SJCRH30 (cell line): ENCODE results near the gene SLC46A2. TPM values are rescaled to one million over a fixed set of nuclear protein-coding genes. Genes with fewer than 3 reads are reported as not detected.

Experiments
- DNase-seq, 2 experiments: peaks; one replicate each; pipeline ENCODE4 v3.0.0-alpha.2; 2015 to 2020
- H3K27ac ChIP-seq: fragments of 250-450 bp; sonication (Bioruptor Pico); 2 replicates; pipeline ENCODE4 v1.5.1; 2020; ENCODE audit warnings: mild to moderate bottlenecking, moderate library complexity
- H3K27me3 ChIP-seq: fragments of 250-450 bp; sonication (Bioruptor Pico); 2 replicates; pipeline ENCODE4 v1.5.1; 2020; ENCODE audit warnings: mild to moderate bottlenecking, moderate library complexity
- H3K36me3 ChIP-seq: fragments of 250-450 bp; sonication (Bioruptor Pico); 2 replicates; pipeline ENCODE4 v1.5.1; 2020; ENCODE audit warnings: mild to moderate bottlenecking, moderate library complexity
- H3K4me1 ChIP-seq: fragments of 250-450 bp; sonication (Bioruptor Pico); 2 replicates; pipeline ENCODE4 v1.5.1; 2020; ENCODE audit warnings: mild to moderate bottlenecking, moderate library complexity
- H3K4me3 ChIP-seq: fragments of 250-450 bp; sonication (Bioruptor Pico); 2 replicates; pipeline ENCODE4 v1.5.1; 2020; ENCODE audit warnings: mild to moderate bottlenecking, moderate library complexity
- H3K9me3 ChIP-seq: fragments of 250-450 bp; sonication (Bioruptor Pico); replicated peaks from 2 replicates; pipeline ENCODE4 v1.5.1; 2020; ENCODE audit warnings: mild to moderate bottlenecking, moderate library complexity
- total RNA-seq: library from RNA; depleted of rRNA; stranded (reverse); fragments of >200 nt; shearing (Covaris generic); gene quantifications from 2 replicates; pipeline ENCODE4 v1.2.3, GENCODE V29; 2014; rRNA removed

SLC46A2 gene, protein sequence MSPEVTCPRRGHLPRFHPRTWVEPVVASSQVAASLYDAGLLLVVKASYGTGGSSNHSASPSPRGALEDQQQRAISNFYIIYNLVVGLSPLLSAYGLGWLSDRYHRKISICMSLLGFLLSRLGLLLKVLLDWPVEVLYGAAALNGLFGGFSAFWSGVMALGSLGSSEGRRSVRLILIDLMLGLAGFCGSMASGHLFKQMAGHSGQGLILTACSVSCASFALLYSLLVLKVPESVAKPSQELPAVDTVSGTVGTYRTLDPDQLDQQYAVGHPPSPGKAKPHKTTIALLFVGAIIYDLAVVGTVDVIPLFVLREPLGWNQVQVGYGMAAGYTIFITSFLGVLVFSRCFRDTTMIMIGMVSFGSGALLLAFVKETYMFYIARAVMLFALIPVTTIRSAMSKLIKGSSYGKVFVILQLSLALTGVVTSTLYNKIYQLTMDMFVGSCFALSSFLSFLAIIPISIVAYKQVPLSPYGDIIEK
- not detected in 2 replicates for total RNA-seq

DNA sequence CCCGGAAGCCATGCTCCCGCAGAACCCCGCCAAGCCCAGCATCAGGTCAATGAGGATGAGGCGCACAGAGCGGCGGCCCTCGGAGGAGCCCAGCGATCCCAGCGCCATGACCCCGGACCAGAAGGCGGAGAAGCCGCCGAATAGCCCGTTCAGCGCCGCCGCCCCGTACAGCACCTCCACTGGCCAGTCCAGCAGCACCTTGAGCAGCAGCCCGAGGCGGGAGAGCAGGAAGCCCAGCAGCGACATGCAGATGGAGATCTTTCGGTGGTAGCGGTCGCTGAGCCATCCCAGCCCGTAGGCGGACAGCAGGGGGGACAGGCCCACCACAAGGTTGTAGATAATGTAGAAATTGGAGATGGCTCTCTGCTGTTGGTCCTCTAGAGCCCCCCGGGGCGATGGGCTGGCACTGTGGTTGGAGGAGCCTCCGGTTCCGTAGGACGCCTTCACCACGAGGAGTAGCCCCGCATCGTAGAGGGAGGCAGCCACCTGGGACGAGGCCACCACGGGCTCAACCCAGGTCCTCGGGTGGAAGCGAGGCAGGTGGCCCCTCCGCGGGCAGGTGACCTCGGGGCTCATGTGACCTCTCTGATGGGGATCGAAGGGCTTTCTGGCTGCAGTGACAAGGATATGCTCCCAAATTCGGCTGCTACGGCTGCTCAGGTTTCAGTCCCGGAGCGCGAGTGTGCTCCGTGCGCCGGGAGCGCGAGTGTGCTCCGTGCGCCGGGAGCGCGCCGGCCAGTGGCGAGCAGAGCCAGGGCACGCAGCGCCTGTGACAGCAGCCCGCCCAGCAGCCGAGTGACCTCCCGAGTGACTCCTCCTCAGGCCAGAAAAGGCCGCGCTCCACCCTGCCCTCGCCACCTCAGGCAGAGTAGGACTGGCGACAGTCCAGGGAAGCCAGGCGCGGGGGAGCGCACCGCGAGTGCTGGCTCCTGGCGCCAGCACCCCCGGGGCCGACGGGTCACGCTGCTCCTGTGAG lies at the start of gene SLC46A2:
TSS of gene SLC46A2 (minus strand) at position 771 of the 976 bp plus-strand sequence. CDS start at position 576, 195 bp downstream.
- no peak for DNase-seq
- Histone ChIP-seq H3K9me3 (no peaks in the 10 kb centered on the region), H3K4me3 (no peak within 1 kb of the TSS)

DNA sequence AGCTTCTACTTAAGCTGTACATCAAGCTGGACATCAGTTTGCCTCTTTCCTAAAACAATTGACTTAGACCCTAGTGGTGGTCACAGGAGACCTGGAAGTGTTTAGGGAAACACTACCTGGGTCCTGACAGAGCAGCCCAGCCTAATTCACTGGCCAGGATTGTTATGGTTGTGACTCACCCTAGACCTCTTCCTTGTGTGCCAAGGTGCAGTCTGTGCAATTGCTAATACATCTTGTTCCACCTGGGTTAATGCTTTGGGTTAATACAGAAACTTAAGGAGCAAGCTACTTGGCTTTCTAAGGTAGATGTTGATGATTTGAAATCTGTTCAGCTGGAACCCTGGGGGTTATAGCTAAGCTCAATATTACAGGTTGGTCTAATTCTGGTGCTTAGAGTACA lies 48.7 kb upstream of the SLC46A2 start:
- no peaks in the 10 kb centered on the region for H3K9me3 ChIP-seq
- no peak for DNase-seq
- H3K4me1 ChIP-seq, result no peaks in the 10 kb centered on the region
- no peak overlapping the region for H3K27ac ChIP-seq
- no peaks in the 10 kb centered on the region for H3K36me3 ChIP-seq
- no peak overlapping the region for H3K4me3 ChIP-seq
- no peaks in the 10 kb centered on the region for H3K27me3 ChIP-seq

More for the DNA sequence above, at the start of gene SLC46A2:
- H3K27ac ChIP-seq, result no peak within 1 kb of the TSS
- H3K27me3 ChIP-seq, result no peaks in the 10 kb centered on the region
- H3K36me3 ChIP-seq, result no peaks in the 10 kb centered on the region
- H3K4me1 ChIP-seq, result no peaks in the 10 kb centered on the region

DNA sequence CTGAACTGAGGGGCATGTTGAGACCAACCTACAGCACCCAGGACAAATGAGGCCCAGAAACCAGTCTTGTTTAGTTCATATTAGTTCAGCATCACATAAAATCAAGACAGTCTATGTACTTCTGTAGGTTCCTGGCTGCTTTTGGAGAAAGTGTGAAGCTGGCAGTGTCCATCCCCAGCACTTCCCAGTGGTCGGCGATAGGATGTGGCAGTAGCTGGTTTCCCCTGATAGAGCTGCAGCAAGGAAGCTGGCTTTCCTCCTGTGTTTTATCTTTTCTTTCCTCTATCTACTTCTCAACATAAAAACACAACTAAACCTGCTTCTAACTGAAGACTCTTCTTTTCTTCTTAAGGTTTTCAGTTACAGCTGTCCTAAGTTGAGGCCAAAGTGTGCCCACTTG lies 43.0 kb upstream of the SLC46A2 start:
- Histone ChIP-seq H3K27ac (no peak overlapping the region), H3K27me3 (no peaks in the 10 kb centered on the region), H3K36me3 (no peaks in the 10 kb centered on the region), H3K4me3 (no peak overlapping the region), H3K9me3 (0 out of 2 replicates have a peak, but pooled peaks cover 6% of the 10 kb centered on the region), H3K4me1 (no peaks in the 10 kb centered on the region)
- DNase-seq, result no peak

DNA sequence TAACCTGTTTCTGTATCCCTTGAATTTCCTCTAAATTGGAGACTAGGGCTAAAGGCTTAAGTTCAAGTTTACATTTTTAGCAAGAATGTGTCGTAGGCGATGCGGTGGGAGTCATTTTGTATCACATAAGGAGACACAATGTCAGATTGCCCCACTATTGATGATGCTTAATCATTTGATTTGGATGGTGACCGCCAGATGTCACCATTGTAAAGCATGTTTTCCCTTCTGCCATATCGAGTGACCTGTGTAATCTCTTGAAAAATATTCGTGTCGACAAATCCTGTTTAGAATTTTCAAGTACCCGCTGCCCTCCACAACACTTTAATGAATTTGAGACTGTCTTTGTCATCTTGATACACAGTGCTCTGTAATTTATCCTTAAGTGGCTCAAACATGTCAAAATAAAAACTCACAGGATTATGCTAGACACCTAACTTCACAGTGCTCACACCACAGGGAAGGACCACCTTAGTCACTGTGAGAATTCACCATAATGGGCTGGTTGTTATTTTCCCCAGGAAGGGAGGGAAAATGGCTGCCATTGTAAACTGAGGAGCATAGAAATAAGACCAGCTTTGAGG lies 34.5 kb upstream of the SLC46A2 start:
- Histone ChIP-seq H3K36me3 (no peaks in the 10 kb centered on the region), H3K27ac (no peak overlapping the region), H3K9me3 (0 out of 2 replicates have a peak, but pooled peaks cover 2% of the 10 kb centered on the region), H3K27me3 (no peaks in the 10 kb centered on the region), H3K4me1 (no peaks in the 10 kb centered on the region), H3K4me3 (peak overlapping the region; percentile 34)
- DNase-seq, result peak; percentile 34 to 73

DNA sequence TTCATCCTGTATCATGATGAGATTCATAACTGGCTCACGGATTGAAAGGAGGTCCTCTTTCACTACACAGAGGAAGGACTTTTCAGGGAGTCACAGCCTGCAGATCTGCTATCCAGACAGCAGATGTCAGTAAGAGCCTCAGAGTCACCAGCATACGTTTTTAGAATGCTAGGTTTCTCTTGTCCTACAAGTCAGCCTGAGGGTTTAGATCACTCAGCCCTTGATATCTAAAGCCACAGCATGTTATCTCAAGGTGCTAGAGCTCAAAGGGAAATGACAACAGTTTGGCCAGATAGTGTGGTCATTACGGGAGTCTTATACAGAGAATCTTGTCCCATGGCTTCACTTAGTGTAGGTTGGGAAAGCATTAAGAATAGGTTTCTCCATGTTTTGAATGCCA lies 30.9 kb upstream of the SLC46A2 start:
- no peaks in the 10 kb centered on the region for H3K27me3 ChIP-seq
- H3K36me3 ChIP-seq, result no peaks in the 10 kb centered on the region
- H3K4me3 ChIP-seq, result no peak overlapping the region
- peak; percentile 9 to 47 for DNase-seq
- H3K27ac ChIP-seq, result no peak overlapping the region
- H3K4me1 ChIP-seq, result no peaks in the 10 kb centered on the region
- H3K9me3 ChIP-seq, result no peaks in the 10 kb centered on the region

DNA sequence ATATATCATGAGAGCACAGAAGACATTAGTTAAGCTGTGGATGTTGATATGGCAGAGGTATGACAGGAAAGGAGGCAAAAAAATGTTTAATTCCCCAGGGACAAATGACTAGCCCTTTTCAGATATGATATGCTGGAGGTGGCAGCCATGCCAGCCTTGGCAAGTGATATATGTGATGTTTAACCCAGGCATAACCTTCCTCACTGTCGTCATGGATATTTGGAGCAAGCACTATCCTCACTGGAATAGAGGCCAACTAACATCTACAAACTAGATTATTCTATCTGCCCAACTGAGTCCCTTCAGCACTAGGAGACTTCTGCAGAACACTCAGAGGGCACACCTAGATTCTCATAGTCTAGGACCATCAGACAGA lies 27.3 kb upstream of the SLC46A2 start:
- Histone ChIP-seq H3K27ac (no peak overlapping the region), H3K4me1 (no peaks in the 10 kb centered on the region), H3K36me3 (no peaks in the 10 kb centered on the region), H3K27me3 (no peaks in the 10 kb centered on the region), H3K4me3 (no peak overlapping the region), H3K9me3 (no peaks in the 10 kb centered on the region)
- no peak for DNase-seq

DNA sequence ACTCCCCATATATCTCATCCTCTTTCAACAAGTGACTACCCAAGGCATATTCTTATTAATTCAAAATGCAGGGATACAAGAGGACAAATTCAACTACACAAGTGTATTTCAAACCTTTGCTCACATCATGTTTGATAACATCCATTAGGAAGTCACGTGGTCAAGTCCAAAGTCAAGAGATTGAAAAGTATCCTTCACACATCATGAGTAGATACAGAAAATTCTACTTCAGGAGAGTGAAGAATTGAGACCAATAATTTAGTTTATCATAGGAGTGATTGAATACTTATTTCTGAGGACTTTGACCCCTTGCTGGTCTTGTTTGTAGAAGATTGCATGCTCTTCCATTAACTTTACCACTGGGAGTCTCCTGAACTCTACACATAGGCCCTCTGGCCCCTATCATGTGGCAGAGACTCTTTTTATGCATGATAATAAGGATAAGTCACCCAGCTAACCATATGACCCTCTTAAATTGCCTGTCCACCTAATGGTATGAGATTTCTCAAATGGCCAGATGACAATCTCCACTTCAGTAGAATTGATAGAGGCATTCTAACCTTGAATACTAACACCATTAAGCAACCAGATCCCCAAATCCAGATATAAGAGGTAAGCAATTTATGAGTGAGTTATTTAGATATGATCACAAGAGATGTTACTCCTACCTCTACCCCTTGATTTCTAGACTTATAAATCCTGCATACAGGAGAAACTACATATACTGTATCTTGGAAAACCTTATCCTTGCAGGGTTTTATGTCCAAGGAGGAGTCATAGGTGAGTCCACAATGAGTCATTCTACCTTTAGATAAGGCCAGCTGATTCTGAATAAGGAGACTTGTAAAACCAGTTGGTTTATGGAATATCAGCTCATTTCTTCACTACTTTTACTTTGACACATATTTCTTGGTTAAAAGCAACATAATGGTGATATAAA lies 26.6 kb upstream of the SLC46A2 start:
- Histone ChIP-seq H3K4me1 (no peaks in the 10 kb centered on the region), H3K9me3 (no peaks in the 10 kb centered on the region)
- no peak for DNase-seq

DNA sequence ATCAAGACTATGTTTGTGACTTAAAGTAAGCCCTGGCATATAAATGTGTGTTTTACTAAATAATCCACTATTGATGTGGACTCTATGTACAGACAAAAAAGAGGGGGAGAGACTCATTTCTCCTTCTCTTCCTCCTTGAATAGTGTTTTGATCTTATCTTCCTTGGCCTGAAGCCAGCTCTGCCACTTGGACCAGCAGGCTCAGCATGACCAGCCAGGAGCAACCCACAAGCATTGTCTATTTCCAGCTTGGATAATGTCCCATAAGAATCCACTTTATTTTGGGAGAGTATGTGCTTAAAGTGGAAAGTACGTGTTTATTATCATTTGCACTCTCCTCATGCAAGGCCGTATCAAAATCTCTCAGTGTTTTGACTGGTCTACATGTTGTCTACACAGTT lies 23.8 kb upstream of the SLC46A2 start:
- peak; percentile 11 to 28 for DNase-seq
- no peaks in the 10 kb centered on the region for H3K4me1 ChIP-seq
- no peak overlapping the region for H3K27ac ChIP-seq
- no peaks in the 10 kb centered on the region for H3K27me3 ChIP-seq
- no peaks in the 10 kb centered on the region for H3K36me3 ChIP-seq
- no peaks in the 10 kb centered on the region for H3K9me3 ChIP-seq
- no peak overlapping the region for H3K4me3 ChIP-seq

More for the DNA sequence above, 26.6 kb upstream of the SLC46A2 start:
- H3K4me3 ChIP-seq, result no peak overlapping the region
- no peaks in the 10 kb centered on the region for H3K36me3 ChIP-seq
- no peak overlapping the region for H3K27ac ChIP-seq
- H3K27me3 ChIP-seq, result no peaks in the 10 kb centered on the region

DNA sequence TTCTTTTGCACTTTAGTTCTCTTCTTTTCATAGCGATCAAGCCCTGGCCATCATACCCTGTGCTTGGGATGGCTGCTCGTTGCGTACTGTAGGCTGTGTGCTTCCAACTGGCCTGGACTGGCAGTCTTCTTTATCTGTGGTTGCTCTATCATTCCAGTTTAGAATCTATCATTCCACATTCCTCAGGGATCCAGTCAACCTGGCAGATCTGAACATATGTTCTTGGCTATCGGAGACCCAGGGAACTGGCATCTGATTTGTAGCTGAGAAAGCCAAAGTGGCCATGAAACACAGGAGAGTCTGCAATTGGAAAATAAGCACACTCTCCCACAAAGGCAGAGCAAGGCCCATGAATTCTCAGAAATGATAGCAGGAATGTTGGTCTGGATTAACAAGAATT lies 22.6 kb upstream of the SLC46A2 start:
- Histone ChIP-seq H3K27ac (no peak overlapping the region), H3K4me1 (no peaks in the 10 kb centered on the region), H3K36me3 (no peaks in the 10 kb centered on the region), H3K9me3 (0 out of 2 replicates have a peak, but pooled peaks cover 1% of the 10 kb centered on the region), H3K4me3 (no peak overlapping the region), H3K27me3 (no peaks in the 10 kb centered on the region)
- no peak for DNase-seq

DNA sequence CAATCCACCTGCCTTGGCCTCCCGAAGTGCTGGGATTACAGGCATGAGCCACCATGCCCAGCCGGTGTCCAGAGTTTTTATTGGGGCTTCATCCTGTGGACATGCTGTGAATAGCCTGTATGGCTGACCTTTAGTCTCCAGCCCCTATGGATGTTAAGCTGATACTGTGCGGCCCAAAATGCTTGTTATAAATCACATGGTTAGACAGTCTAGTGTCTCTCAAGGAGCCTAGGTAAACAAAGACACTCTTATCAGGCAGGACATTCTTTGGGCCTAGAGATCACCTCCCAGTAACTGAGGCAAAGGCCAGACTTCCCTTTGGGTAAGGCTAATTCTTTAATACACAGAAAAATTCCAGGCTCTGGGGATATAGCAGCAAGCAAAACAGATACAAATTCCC lies 22.0 kb upstream of the SLC46A2 start:
- no peaks in the 10 kb centered on the region for H3K4me1 ChIP-seq
- no peak overlapping the region for H3K27ac ChIP-seq
- H3K36me3 ChIP-seq, result no peaks in the 10 kb centered on the region
- no peaks in the 10 kb centered on the region for H3K27me3 ChIP-seq
- H3K4me3 ChIP-seq, result no peak overlapping the region
- H3K9me3 ChIP-seq, result 0 out of 2 replicates have a peak, but pooled peaks cover 5% of the 10 kb centered on the region
- DNase-seq, result no peak

DNA sequence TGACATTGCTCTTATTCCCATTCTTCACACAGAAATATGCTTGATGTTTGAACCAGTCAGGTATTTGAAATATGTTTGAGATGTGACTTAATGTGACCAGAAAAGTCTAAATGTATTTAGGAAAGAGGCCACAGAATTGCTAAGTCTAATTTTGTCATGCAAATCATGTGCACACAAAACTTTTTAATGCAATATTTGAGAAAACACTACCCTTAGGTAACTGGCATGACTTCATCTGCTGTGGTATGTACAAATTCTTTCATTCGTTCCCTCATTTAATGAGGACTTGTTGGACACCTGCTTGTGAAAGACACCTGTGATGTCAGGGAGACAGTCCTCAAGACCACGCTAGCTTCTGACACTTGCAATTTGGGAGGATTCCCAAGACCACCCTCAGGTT lies 21.1 kb upstream of the SLC46A2 start:
- no peak for DNase-seq
- Histone ChIP-seq H3K27me3 (no peaks in the 10 kb centered on the region), H3K4me3 (no peak overlapping the region), H3K9me3 (0 out of 2 replicates have a peak, but pooled peaks cover 5% of the 10 kb centered on the region), H3K4me1 (no peaks in the 10 kb centered on the region), H3K27ac (no peak overlapping the region), H3K36me3 (no peaks in the 10 kb centered on the region)

DNA sequence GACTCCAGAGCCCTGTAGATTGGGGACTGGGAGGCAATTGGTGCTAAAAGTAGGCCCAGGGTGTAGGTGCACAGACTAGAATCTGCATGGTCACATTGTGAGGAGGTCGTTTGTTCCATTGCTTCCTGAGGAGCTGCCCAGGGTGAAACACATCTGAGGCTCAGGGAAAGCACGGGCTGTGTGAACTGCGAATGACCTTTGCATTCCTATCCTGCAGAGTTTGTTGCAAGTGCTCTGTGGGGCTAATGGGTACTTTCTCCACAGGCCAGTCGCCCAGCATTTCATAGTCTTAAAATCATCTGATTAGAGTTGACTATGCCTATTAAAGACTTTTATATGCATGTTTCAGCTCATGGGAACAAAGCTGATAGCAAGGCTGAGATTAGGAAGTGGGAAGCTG lies 14.4 kb upstream of the SLC46A2 start:
- Histone ChIP-seq H3K27ac (no peak overlapping the region), H3K9me3 (0 out of 2 replicates have a peak, but pooled peaks cover 5% of the 10 kb centered on the region), H3K36me3 (no peaks in the 10 kb centered on the region), H3K27me3 (no peaks in the 10 kb centered on the region), H3K4me1 (no peaks in the 10 kb centered on the region; the same call in 1 of the 2 replicates), H3K4me3 (no peak overlapping the region)
- no peak for DNase-seq

DNA sequence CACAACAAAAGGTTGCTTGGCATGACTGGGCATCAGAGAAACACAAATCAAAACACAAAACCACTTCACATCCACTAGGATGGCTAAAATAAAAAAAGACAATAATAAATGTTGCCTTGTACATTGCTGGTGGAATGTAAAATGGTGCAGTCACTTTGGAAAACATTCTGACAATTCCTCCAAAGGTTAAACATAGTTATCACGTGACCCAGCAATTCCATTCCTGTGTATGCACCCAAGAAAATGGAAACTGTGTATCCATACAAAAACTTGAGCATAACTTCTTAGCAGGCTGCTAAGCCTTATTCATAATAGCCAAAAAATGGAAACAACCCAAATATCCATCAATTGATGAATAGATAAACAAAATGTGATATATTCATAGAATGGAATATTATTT lies 10.2 kb upstream of the SLC46A2 start:
- no peaks in the 10 kb centered on the region for H3K27me3 ChIP-seq
- no peak for DNase-seq
- no peaks in the 10 kb centered on the region for H3K9me3 ChIP-seq
- no peak overlapping the region for H3K27ac ChIP-seq
- H3K4me1 ChIP-seq, result no peaks in the 10 kb centered on the region; the same call in 1 of the 2 replicates
- no peak overlapping the region for H3K4me3 ChIP-seq
- no peaks in the 10 kb centered on the region for H3K36me3 ChIP-seq

DNA sequence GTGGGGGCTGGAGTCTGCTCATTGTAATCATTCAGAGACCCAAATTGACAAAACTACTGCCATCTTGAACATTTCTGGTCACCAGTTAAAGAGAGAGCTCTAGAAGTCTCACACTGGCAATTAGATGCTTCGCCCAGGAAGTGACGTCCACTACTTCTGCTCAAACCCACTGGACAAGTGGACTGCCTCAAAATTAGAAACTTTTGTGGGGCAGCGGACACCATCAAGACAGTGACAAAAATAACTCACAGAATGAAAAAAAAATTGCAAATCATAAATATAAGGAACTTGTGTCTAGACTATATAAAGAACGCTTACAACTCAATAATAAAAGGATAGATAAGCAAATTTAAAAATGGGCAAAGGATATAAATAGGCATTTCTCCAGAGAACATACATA lies 9.8 kb upstream of the SLC46A2 start:
- H3K27ac ChIP-seq, result no peak overlapping the region

More for the DNA sequence above, 9.8 kb upstream of the SLC46A2 start:
- no peaks in the 10 kb centered on the region for H3K9me3 ChIP-seq
- H3K27me3 ChIP-seq, result no peaks in the 10 kb centered on the region
- no peak for DNase-seq
- no peaks in the 10 kb centered on the region for H3K36me3 ChIP-seq
- no peak overlapping the region for H3K4me3 ChIP-seq
- no peaks in the 10 kb centered on the region; the same call in 1 of the 2 replicates for H3K4me1 ChIP-seq
